HFFc6 (cell line): ENCODE results near the gene RBCK1. TPM values are rescaled to one million over a fixed set of nuclear protein-coding genes. Genes with fewer than 3 reads are reported as not detected.
A peak's percentile ranks its signal among the peaks of the same experiment; 100 is the strongest.

Experiments used
- DNase-seq: peaks from one replicate; pipeline ENCODE4 v3.0.0-alpha.2; 2018
- H3K27ac Mint-ChIP-seq: 2 replicates; pipeline ENCODE4 v1.8.0; 2020; ENCODE audit warnings: mild to moderate bottlenecking, mixed read lengths
- H3K27me3 Mint-ChIP-seq: 2 replicates; pipeline ENCODE4 v1.8.0; 2021; ENCODE audit warnings: mild to moderate bottlenecking, moderate library complexity, mixed read lengths; ENCODE audit not compliant: insufficient read depth
- H3K36me3 Mint-ChIP-seq: 2 replicates; pipeline ENCODE4 v1.8.0; 2021; ENCODE audit warnings: low read depth, mixed read lengths
- H3K4me1 Mint-ChIP-seq: 2 replicates; pipeline ENCODE4 v1.8.0; 2020; ENCODE audit warnings: low read depth, mixed read lengths
- H3K4me3 Mint-ChIP-seq: 2 replicates; pipeline ENCODE4 v1.8.0; 2020; ENCODE audit warnings: mild to moderate bottlenecking, moderate library complexity, mixed read lengths
- H3K9me3 Mint-ChIP-seq: 2 replicates; pipeline ENCODE4 v1.8.0; 2020; ENCODE audit warnings: mild to moderate bottlenecking, mixed read lengths
- long read RNA-seq: library from polyadenylated mRNA; unstranded; transcript quantifications from one replicate; pipeline ENCODE4 v2.0.0, GENCODE V29; 2019
- total RNA-seq, 6 experiments: library from RNA; stranded (reverse); fragmentation: NEBNext Ultra II Directional; extraction: Animal tissue kit (Norgen Biotek cat#: 25700); gene quantifications; 2 replicates in 1 of 6; 3 replicates in 5 of 6; pipeline ENCODE4 v1.2.3, GENCODE V29; 2021
- TF ChIP-seq, protein P1 (sequence below): fragments of 200-600 bp; sonication (generic); IDR thresholded peaks from 2 replicates; pipeline ENCODE4 v1.5.0; 2021; ENCODE audit warnings: antibody characterized with exemption, mild to moderate bottlenecking

The RBCK1 gene
- total RNA-seq = 10 to 100 TPM; 76.4 to 84.1 (median 77.2) TPM
- long read RNA-seq, transcript RBCK1-213 (3 exons, 1,200 nt) = minor isoform, 27 of 111 reads
- long read RNA-seq, transcript RBCK1-202 (12 exons, 2,774 nt) = major isoform, 59 of 111 reads
- long read RNA-seq, partial matches to known transcripts = 7 of 111 reads
- long read RNA-seq, other reads (novel, unspliced or antisense) = 8 of 111 reads

DNA sequence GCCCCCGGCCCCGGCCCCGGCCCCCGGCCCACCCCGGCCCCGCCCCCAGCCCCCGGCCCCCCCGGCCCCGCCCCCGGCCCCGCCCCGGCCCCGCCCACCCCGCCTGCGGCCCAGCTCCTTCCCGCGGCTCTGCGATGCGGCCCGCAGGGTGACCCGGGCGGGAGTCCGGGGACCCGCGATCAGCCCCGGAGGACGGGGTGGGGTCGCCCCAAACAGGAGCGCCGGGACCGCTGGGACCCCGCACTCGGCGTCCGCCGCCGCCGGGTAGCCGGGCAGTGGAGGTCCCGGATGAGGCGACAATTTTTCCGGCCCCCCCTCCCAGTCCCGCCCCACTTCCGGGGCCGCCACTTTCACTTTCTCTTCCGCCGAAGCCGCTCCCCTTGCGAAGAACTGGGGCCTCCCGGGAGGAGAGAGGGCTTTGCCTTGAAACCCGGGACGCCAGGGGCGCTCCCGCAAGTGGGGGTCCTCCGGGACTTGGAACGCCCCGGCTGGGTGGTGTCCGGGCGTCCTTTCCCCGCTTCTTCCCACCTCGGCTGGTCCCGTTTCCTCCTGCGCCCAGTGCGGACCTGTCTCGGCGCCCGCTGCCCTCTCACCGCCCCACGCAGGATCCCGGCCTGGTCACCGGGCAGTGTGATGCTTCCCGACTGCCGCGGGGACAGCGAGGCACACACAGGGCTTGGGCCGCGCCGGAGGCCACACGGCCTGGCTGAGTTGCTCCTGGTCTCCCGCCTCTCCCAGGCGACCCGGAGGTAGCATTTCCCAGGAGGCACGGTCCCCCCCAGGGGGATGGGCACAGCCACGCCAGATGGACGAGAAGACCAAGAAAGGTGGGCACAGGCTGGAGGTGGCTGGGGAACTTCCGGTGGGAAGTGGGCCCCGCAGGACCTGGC is at the start of gene RBCK1:
TSS of gene RBCK1 (plus strand) at position 347 of the 890 bp plus-strand sequence. CDS start at position 806, 459 bp downstream.
- Mint-ChIP-seq H3K4me3 (peak within 1 kb of the TSS; percentile 91), H3K36me3 (peaks cover 32% of the 10 kb centered on the region), H3K9me3 (no peaks in the 10 kb centered on the region), H3K4me1 (peaks cover 47% of the 10 kb centered on the region), H3K27ac (peak within 1 kb of the TSS; percentile 87), H3K27me3 (peaks cover 2% of the 10 kb centered on the region)
- TF ChIP-seq, protein P1, sequence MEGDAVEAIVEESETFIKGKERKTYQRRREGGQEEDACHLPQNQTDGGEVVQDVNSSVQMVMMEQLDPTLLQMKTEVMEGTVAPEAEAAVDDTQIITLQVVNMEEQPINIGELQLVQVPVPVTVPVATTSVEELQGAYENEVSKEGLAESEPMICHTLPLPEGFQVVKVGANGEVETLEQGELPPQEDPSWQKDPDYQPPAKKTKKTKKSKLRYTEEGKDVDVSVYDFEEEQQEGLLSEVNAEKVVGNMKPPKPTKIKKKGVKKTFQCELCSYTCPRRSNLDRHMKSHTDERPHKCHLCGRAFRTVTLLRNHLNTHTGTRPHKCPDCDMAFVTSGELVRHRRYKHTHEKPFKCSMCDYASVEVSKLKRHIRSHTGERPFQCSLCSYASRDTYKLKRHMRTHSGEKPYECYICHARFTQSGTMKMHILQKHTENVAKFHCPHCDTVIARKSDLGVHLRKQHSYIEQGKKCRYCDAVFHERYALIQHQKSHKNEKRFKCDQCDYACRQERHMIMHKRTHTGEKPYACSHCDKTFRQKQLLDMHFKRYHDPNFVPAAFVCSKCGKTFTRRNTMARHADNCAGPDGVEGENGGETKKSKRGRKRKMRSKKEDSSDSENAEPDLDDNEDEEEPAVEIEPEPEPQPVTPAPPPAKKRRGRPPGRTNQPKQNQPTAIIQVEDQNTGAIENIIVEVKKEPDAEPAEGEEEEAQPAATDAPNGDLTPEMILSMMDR = no peak
- peak; percentile 66 for DNase-seq

DNA sequence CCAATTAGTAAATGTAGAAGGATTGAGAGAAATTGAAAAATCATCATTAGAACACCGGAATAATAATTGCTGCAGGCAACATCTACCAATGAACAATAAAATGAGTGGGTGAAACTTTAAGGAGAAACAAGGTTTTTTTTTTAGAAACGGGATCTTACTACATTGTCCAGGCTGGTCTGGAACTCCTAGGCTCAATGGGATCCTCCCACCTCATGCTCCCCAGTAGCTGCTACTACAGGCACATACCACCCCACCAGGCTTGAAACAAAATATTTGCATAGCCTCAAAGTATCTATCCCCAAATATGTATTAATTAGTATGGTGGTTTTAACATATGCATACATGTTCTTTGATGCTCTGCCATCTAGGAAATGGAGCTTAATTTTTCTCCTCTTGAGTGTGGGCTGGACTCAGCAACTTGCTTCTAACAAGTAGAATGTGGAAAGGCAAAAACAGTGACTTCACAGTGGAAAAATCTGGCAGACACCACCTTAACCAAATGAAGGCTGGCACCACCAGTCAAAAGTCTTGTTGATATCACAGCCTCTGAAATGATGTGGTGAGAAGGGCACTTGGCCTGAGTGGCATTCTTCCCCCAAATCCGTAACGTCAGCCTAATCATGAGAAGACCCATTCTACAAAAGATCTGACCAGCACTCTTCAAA is 49.1 kb upstream of the RBCK1 start:
- Mint-ChIP-seq H3K36me3 (no peaks in the 10 kb centered on the region), H3K9me3 (no peaks in the 10 kb centered on the region), H3K4me1 (peaks cover 14% of the 10 kb centered on the region), H3K4me3 (no peak overlapping the region), H3K27ac (no peak overlapping the region), H3K27me3 (peaks cover 2% of the 10 kb centered on the region)
- TF ChIP-seq, protein P1 = no peak
- no peak for DNase-seq

DNA sequence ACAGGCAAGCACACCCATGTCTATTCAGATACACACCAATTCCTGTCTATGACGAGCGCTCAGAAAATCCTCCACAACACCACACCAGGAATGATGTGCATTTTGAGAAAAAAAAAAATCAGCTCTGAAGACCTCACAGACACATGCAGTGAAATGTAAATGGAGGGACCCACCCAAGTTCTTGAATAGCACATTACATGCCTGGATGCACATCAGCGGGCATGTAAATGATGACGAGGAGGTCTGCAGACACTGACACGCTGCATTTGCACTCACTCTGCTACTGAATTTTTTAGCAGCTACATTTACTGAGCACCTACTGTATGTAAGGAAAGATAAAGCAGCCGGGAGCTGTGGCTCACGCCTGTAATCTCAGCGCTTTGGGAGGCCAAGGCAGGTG is 46.5 kb upstream of the RBCK1 start:
- H3K27me3 Mint-ChIP-seq = peaks cover 2% of the 10 kb centered on the region
- H3K4me3 Mint-ChIP-seq = no peak overlapping the region
- no peak overlapping the region for H3K27ac Mint-ChIP-seq
- peaks cover 39% of the 10 kb centered on the region for H3K4me1 Mint-ChIP-seq
- H3K9me3 Mint-ChIP-seq = no peaks in the 10 kb centered on the region
- TF ChIP-seq, protein P1 = no peak
- no peak for DNase-seq
- no peaks in the 10 kb centered on the region for H3K36me3 Mint-ChIP-seq

DNA sequence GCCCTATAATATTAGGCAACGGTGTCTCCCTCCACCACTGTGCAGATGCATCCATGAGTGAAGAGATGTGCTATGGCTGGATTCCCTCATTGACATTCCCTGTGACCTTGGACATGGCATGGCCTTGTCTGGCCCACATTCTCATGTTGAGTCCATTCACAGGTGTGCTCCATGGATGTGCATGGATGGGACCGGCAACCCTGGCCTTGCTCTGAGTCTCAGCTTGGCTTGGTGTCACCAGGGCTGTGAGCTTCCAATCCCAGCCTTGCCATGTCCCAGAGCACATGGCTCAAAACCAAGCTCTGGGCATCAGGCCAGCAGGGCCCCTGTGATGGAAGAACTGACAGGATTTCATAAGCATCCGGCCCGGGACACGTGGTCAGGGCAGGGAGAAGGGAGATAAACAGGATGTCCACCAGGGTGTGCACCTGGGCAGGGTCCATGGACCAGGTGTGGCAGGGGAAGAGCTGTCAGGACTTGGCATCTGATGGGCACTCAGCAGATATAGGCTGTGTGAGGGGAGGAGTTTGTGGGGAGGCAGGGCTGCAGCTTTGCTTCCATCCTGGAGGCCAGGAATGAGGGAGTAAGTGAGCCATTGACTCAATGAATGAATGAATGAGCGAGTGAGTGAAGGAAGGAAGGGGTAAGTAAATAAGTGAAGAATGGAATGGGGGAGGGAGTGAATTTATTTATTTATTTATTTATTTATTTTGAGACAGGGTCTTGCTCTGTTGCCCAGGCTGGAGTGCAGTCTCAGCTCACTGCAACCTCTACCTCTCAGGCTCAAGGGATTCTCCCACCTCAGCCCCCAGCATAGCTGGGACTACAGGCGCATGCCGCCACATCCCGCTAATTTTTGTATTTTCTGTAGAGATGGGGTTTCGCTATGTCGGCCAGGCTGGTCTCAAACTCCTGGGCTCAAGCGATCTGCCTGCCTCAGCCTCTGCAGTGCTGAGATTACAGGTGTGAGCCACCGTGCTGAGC is 45.5 kb upstream of the RBCK1 start:
- Mint-ChIP-seq H3K4me1 (peaks cover 41% of the 10 kb centered on the region), H3K9me3 (no peaks in the 10 kb centered on the region), H3K36me3 (no peaks in the 10 kb centered on the region), H3K27me3 (peaks cover 2% of the 10 kb centered on the region), H3K27ac (peak overlapping the region; percentile 15; the same call in 1 of the 2 replicates), H3K4me3 (no peak overlapping the region)
- DNase-seq = peak; percentile 70
- TF ChIP-seq, protein P1 = peak; percentile 71
